Tibial nerve (tissue), 3 donors: ENCODE measurements around the gene SFPQ.

ENCODE experiments used
- POLR2A ChIP-seq, 2 donors: fragments of 450-650 bp; IDR thresholded peaks; one replicate each; pipeline ENCODE4 v1.6.1; 2017; ENCODE audit warnings: antibody characterized with exemption in 2 of 2, mild to moderate bottlenecking in 2 of 2, moderate library complexity in 2 of 2
- TF ChIP-seq, protein P1 (sequence below), 5 experiments: fragments of 200-600 bp in 3 of 5; fragments of 450-650 bp in 2 of 5; sonication (generic) in 3 of 5; IDR thresholded peaks; one replicate each; pipeline ENCODE4 v1.5.1; 2016 to 2019; ENCODE audit warnings: antibody characterized with exemption in 5 of 5, mild to moderate bottlenecking in 3 of 5, moderate library complexity in 2 of 5

DNA sequence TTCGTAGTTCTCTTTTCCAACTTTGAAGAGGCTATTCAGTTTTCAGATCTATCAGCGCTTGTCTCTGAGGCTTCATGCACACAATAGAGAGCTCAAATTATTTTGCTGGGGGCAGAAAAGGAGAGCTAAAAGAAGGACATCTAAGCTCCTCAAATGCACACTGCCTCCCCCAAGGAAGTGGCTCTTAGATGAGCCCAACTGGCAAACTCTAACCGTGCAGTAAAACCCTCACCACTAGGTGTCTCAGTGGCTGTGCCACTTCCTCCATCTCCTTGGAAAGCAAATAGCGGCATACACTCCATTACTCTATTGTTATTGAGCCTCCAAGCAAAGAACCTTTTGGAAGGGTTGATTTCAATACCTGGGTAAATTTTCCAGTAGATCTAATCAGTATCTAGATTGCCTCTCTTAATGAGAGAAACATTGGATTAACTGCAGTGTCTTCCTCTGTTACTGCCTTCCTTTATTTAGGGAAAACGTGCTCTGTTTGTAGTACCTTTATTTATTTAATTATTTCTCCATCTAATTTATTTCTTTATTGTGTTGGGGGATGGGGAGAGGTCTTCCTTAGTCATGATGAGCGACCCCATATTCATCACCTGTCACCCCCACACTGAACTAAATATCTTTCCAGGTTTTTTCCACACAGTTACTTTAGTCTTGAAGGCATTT is 9.2 kb upstream of the SFPQ start:
- TF ChIP-seq, protein P1, sequence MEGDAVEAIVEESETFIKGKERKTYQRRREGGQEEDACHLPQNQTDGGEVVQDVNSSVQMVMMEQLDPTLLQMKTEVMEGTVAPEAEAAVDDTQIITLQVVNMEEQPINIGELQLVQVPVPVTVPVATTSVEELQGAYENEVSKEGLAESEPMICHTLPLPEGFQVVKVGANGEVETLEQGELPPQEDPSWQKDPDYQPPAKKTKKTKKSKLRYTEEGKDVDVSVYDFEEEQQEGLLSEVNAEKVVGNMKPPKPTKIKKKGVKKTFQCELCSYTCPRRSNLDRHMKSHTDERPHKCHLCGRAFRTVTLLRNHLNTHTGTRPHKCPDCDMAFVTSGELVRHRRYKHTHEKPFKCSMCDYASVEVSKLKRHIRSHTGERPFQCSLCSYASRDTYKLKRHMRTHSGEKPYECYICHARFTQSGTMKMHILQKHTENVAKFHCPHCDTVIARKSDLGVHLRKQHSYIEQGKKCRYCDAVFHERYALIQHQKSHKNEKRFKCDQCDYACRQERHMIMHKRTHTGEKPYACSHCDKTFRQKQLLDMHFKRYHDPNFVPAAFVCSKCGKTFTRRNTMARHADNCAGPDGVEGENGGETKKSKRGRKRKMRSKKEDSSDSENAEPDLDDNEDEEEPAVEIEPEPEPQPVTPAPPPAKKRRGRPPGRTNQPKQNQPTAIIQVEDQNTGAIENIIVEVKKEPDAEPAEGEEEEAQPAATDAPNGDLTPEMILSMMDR (IDR thresholded peaks at IDR 0.05), result peak; percentile 73 to 82 (median 75)
- no peak for TF ChIP-seq POLR2A (IDR thresholded peaks at IDR 0.05)
